Measurements from ENCODE around the gene SOX6.
"Not testable (repeated sequence)": the region's sequence is repeated elsewhere in the genome, so short reads cannot be mapped to it uniquely, and the experiment has no call there.

The SOX6 gene

DNA sequence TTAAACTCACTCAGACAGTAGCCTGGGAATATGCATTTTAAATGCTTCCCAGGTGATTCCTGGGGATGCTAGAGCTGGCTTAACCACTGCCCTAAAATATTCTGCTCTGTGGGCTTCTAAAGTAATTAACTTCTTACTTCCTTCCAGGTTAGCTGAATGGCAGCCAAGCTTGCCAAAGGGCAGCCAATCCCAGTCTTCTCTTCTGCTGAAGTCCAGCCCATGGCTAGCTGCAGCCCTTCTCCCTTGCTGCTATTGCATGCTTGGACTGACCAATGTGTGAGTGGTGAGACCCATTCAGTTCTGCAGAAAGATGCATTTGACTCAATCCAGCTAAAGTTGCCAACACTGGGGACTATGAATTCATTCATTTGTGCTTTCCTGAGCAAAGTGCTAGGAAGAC is 411.9 kb downstream of the SOX6 start:
- no peak for DNase-seq

DNA sequence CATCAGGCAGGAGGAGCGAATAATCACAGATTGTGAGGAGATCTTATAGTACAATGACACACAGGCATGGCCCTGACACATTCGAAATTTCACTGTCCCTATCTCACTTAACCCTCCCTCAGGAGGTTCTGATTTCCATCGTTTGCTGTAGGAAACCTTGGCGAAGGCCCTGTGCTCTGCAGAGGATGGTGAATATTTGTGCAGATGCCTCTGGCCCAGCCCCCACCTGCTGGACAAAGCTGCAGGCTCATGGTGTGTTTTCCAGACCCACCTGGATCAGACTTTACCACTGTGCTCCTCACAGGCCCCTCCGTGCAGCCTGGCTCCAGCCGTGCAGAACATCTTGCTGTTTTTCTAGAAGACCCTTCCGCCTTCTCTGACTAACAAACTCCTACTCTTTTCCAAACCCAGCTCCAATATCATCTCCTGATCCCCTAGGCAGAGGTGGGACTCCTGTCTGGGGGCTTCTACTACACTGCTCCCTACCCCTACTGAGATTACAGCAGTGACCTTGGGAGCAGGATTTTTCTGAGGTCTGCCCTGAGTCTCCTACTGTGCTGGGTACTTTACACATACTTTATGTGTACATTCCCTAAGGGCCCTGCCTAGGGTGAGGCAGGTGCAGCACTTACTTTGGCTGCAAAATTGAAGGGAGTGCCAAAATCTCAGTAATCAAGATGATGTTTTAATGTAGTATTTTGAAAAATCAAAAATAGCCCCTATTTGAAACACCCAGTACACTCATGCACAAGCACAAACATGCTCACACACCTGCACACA is 412.7 kb downstream of the SOX6 start:
- DNase-seq, result no peak

DNA sequence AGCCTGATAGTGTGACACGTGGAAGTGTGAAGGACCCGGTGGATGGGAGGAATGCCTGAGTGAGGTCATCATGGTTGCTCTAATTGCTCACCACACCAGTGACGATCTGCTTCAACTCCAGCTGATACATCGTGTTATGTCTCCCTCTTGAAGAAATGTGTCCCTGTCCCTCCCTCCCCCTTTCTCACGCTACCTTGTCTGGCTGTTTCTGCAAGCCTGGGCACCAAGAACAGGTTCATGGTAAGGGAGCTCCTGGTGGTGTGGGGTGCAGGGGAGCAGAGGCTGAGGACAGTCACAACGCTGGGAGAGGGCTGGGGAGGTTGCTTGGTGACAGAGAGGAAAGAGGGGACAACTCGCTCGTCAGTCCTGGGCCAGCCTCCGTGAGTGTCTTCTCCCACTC is 413.4 kb downstream of the SOX6 start:
- DNase-seq, result no peak

DNA sequence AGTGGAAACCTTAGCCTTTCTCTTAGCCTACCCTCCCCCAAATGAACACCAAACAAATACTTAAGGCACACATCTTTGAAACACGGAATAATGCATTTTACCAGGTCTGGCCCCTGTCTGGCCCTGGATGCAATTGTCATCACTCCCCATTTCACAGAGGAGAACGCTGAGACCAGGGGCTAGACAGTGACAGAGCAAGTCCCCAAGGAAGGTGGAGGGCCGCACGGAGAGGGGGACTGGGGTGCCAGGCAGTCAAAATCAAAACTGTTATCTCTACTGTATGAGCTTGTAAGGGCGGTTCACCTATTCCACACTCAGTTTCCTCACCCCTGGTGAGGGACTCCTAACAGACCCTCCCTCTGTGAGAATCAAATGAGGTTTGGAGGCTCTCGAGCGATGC is 414.2 kb downstream of the SOX6 start:
- no peak for DNase-seq

DNA sequence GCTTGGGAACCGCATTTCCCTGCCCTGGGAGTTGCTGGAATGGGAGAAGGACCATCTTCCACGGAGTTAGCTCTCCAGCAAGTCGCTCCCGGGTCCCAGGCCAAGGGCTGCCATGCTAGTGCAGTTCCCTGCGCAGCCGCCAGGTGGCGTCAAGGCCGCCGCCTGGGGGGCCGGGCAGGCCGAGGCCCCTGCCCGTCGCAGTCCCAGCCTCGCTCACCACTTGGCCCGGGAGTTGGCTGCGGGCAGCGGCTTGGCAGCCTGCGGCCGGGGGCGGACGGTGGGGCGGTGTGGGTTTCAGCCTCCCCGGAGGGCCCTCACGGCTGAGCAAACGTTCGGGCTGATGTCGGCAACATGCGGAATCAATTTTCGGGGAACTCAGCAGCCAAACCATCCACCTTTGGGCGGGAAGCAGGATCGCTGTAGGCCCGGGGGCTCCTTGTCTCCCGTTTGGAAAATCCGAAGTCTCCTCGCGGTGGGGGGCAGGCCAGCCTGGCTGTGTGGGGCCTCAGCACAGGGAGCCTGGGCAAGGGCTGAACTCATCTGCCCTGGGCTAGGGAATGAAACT is 415.1 kb downstream of the SOX6 start:
- DNase-seq, result peak in 1 of 2 experiments; percentile 1

DNA sequence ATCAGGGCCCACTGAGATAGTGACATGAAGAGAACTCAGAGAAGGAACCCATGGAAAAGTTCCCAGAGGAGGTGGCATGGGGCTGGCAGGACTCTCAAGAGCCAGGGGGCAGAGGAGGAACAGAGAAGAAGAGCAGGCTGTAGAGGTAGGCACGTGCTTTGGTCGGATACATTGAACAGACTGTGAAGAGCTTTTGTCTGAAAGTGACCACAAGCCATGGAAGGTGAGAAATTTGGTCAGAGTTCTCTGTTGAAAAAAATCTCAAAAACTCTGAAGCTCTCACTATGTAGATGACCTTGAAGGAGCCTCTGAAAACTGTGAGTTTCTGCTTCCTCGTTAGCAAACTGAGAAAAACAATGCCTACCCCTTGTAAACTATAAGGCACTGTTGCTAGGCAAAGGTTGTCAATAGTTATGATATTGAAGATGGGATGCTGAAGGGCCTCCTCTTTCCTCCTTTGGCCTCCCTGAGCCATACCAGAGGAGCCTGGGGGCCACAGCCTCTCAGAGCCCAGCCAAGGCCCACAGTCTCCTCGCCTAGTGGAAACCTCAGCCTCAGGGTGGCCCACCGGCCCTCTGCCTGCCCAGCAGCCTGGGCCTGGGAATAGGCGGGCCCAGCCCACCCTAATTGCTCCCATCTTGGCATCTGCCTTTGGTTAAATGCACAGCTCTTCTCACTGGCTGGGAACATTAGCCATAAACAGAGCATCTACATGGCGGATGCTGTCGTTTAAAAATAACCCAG is 415.7 kb downstream of the SOX6 start:
- no peak for DNase-seq

DNA sequence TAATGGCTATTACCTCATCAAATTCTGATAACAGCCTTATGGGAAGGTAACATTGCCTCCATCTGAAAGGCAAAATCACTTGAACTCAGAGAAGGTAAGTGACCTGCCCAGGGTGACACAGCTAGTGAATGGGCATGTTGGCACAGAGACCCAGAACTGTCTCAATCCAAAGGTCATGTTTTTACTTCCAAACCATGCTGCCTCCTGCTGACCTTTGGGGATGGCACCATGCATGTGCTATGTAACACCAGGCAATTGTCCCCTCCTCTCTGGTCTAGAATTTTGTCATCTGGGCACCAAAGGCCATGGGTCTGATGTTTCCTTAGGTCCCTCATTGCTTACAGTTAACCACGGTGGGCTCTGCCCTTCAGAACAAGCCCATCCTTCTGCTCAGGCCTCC is 417.4 kb downstream of the SOX6 start:
- DNase-seq, result no peak

DNA sequence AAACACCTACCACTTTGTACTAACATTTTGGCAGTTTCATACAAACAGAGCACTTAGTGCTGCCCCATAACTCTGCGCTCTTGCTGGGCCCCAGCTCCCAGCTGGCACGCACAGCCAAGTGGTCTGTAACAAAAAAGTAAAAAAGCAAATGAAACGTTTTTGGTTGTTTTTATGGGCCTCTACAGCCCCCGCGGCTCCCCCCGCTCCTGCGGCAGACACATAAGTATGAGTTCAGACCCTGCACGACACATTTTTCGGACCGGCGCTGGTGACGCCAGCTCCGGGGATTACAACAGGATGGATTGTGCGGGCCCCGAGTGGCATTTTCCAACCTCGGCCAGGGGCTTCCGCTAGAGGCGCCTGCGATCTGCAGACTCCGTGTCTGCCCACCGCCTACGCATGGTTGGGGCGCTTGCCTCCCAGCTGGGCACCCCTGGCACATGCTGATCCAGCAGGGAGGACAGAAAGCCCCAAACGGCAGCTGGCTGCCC is 418.2 kb downstream of the SOX6 start:
- DNase-seq, result no peak

DNA sequence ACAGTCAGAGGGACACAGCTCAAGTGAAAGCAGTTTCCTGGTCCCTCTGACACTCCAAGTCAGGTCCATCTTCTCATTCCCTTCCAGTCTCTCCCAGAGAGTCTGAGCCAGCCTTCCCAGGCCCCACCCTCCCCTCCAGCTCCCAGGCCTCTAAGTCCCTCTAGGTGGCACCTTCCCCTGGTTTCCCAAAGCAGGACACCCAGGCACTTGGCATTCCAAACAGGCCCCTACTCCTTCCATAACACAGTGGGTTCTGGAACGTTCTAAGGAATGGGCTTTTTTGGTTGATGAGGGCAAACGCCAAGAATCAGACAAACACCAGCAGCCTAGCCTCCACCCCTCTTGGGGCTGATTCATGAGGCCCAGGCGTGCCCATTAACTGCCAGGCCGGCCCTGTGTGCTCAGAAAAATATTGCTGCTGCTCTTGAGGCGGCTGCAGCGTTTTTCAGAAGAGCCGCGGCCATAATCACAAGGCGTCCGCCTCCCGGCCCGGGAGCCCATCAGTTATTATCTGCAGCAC is 418.7 kb downstream of the SOX6 start:
- no peak for DNase-seq

DNA sequence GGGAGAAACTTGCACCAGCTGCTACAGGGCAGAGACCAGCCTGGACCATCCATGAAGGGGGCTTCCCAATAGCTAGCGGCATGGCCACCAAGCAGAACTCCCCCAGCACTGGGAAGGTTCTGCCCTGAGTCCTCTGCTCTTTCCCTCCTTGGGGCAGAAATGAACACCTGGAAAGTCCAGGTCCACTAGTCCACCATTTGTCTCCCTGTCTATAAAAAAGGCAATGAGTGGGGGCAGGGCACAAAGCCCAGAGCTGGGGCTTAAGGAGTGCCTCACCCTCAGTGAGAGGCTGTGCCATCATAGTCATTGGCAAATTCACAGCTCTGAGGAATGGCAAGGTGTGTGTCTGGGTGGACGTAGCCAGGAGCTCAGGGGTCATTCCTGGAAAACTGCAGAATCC is 420.3 kb downstream of the SOX6 start:
- no peak for DNase-seq

DNA sequence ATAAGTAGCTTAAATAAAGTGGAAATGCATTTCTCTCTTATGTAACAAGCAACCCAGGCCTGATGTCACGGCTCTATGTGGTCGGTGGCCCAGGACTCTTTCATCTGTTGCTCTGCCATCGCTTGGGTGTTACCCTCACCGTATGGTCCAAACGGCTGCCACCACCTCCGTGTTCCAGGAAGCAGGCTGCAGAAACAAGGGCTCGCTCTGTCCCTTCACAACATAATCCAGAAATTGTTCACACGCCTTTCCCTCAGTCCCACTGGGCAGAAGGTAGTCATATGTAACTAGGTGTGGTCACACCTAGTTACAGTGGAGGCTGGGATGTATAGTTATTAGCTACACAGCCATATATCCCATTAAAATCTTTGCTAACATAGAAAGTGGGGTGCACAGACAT is 421.0 kb downstream of the SOX6 start:
- DNase-seq, result no peak

DNA sequence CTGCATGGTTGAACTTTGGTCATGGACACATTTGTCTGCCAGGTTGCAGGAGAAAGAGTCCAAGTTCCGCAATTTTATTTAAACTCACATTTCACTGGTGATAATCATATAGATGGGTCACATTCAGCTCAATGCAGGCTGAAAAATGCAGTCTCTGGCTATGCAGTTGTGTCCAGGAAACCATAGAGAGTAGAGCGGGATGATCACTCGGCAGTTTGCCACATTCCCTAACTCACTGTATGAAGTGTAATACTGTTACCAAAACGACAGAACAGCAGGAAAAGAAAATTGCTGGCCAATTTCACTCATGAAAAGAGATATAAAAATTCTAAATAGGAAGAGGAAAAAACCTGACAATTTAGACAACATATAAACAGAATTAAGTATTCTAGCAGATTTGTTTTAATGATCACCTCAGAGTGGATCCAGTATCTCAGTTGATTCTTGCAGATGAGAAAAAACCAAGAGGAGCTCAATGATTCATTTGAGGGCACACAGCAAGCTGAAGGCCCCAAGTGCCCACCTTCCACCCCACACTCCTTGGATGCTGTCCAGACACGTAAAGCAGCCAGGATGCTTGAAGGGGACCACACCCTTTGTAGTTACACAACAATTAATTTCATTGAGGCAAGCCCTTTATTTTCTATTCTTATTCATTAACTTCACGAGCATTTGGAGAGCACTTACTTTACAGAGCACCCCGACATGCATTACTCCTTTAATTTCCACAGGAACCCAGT is 422.3 kb downstream of the SOX6 start:
- DNase-seq, result no peak

DNA sequence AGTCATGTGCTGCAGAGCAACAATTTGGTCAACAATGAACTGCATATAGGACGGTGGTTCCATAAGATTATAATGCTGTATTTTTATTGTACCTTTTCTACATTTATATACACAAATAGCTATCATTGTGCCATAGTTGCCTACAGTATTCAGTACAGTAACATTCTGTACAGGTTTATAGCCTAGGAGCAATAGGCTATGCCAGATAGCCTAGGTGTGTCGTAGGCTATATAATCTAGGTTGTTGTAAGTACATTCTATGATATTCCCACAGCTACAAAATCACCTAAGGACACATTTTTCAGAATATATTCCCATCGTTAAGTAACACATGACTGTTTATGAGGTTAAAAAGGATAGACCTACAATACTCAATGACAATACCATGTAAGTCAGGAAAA is 423.9 kb downstream of the SOX6 start:
- DNase-seq, result no peak

DNA sequence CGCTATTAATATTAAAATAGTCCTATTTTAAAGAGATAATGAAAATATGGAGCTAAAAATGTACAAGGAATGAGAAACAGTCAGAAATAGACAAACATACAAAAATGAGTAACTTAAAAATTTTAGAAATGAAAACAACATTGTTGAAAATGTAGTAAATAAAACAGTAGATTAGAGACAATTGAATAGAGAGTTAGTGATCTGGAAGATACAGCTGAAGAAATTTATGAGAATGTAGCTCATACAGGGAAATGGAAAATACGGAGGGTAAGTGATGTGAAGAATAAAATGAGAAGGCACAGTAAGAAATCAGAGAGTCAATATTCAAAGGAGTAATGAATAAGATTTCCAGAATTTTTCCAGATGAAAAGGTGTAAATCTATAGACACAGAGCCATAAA is 424.8 kb downstream of the SOX6 start:
- DNase-seq, result no peak

DNA sequence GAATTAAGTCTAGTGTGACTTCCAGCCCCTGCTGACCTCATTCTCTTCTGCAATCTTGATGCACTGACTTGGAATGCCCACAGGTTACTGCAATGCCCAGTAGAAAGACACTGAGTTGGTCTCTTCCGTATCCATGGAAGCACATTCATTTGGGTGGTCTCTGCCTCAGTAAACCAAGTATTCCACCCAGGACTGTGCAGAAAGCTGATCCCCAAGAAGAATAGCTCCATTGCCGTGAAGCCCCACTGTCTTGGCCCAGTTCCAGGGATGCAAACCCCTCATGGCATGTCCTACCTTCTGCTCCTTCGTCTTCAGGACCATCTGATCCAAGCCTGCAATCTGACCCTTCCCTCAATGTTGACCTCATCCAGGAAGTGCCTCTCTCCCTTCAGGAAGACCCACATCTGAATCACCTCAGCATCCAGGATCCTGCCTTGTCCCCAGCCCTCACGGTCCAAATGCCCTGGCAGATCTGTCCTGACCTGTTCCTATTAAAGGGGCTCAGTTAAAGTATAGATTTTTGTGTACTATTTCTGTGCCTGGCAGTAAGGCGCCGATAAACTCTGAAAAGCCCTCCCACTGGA is 425.8 kb downstream of the SOX6 start:
- no peak for DNase-seq

DNA sequence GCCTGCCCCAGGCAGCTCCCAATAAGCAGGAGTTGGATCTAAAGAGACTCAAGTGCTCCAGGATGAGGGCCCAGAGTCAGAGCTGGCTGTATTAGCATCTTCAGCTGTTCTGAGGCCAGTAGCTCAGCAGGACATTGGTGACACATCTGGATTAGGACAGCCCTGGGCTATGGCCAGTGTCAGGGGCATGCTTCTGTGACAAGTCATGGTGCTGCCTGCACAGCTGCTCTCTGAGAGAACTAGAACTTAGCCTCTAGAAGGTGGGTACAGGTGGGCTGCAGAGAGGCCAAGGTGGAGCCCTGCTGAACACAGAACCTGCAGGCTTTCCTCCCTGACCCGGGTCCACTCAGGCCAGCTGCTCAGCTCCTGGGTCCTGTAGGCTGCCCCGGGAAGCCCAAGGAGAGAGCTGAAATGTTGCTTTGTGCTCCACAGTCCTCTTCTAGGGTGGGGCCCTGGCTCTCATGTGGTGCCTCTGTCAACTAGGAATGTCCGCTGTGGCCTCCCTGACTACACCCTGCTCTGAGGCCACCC is 426.9 kb downstream of the SOX6 start:
- no peak for DNase-seq

DNA sequence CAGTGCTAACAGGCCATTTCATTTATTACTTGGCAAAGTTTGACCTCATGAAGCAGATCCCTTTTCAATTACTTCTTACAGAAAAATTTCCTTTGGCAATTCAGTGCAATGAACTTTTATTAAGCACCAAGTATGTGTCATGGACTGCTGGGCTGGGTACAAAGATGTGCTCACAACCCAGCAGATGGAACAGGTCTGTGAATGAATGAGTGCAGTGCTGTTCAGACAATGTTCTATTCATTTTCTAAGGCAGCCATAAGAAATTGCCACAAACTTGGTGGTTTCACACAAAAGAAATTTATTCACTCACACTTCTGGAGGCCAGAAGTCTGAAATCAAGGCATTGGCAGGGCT is 428.5 kb downstream of the SOX6 start:
- no peak for DNase-seq

DNA sequence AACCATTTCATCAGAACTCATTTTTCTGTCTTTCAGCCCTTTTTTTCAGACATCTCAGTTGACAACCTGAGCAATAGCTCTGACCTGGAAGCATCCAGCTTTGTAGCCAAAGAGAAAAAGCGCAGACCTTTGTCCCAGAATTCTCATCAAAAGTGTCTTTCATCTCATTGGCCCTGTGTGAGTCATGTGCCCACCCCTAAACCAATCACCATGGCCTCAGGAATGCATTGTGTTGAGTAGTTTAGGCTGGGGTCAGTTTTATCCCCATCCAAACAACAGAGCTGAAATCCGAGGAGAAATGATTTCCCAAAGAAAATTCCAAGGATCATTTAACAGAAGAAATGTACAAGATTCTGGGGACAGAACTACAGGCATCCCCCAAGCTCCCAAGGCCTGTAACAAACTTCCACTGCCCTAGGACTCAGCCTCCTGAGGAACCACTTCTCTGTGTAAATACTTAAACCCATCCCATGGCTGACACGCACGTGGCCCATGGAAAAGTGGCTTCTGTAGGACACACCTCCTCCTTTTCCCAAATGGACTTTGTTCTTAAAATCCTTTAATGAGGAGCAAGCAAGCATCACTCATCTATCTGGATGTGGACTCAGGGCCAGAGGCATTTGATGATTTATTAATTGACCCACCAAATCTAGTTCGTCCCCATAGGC is 429.0 kb downstream of the SOX6 start:
- DNase-seq, result no peak

DNA sequence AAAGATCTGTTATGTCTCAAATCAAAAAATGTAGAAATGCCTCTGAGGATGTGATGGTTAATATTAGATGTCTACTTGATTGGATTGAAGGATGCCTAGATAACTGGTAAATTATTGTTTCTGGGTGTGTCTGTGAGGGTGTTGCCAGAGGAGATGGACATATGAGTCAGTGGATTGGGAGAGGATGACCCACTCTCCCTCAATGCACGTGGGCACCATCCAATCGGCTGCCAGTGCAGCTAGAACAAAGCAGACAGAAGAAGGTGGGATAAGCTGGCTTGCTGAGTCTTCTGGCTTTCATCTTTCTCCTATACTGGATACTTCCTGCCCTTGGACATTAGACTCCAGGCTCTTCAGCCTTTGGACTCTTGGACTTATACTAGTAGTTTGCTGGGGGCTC is 430.3 kb downstream of the SOX6 start:
- DNase-seq, result no peak

DNA sequence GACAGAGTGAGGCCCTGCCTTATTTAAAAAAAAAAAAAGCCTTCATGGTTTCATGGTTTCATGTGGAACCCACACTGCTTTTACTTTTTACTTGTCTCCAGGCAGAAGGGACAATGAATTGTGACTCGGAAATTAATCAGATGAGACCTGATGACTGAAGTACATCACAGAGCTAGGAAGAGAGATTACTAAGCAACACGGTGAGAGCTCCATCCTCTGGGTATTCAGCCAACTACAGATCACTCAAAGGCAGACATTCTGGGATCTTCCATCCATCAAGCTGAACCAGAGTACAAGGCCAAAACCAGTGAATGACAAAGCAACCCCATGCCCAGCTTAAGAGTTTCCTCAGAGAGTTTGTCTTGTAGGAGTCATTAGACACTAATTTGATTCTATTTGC is 433.2 kb downstream of the SOX6 start:
- DNase-seq, result no peak

DNA sequence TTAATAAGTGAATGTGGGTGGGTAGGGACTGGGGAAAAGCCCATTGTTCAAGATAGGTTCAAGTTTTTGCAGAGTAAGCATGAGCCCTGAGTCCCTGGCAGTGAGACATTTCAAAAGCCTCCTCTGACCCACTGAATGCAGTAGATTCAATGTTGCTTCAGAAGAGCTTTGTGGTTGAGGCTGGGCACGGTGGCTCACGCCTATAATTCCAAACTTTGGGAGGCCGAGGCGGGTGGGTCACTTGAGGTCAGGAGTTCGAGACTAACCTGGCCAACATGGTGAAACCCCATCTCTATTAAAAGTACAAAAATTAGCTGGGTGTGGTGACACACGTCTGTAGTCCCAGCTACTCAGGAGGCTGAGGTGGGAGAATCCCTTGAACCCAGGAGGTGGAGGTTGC is 433.6 kb downstream of the SOX6 start:
- DNase-seq, result not testable (repeated sequence)
